Right hindlimb (tissue), 1 donor: ENCODE data around the gene PCK2.

Experiments
- DNase-seq: peaks from one replicate; pipeline ENCODE4 v3.0.0-alpha.2; 2018

PCK2 gene

GRCh38 chr14:24077086-24077485 lies 17.0 kb upstream of the PCK2 start:
- no peak for DNase-seq

- no peak for DNase-seq
Measured at GRCh38 chr14:24078146-24078545, 16.0 kb upstream of the PCK2 start.

- no peak for DNase-seq
Measured at GRCh38 chr14:24079491-24080141, 14.5 kb upstream of the PCK2 start.

- DNase-seq: no peak
Measured at GRCh38 chr14:24080142-24080530, 14.0 kb upstream of the PCK2 start.

- peak; percentile 44 for DNase-seq
Measured at GRCh38 chr14:24080888-24081738, 13.0 kb upstream of the PCK2 start.

- no peak for DNase-seq
Measured at GRCh38 chr14:24081739-24082211, 12.3 kb upstream of the PCK2 start.

- no peak for DNase-seq
Measured at GRCh38 chr14:24082411-24083080, 11.6 kb upstream of the PCK2 start.

- no peak for DNase-seq
Measured at GRCh38 chr14:24083462-24083861, 10.6 kb upstream of the PCK2 start.

GRCh38 chr14:24084440-24084839 lies 9.7 kb upstream of the PCK2 start:
- DNase-seq: no peak

- no peak for DNase-seq
Measured at GRCh38 chr14:24085215-24085614, 8.9 kb upstream of the PCK2 start.

- no peak for DNase-seq
Measured at GRCh38 chr14:24086193-24086955, 7.7 kb upstream of the PCK2 start.

GRCh38 chr14:24087004-24087403 lies 7.1 kb upstream of the PCK2 start:
- DNase-seq: no peak

- no peak for DNase-seq
Measured at GRCh38 chr14:24088095-24088494, 6.0 kb upstream of the PCK2 start.

GRCh38 chr14:24089890-24090289 lies 4.2 kb upstream of the PCK2 start:
- DNase-seq: no peak

- no peak for DNase-seq
Measured at GRCh38 chr14:24092110-24092504, 2.0 kb upstream of the PCK2 start.

- peak; percentile 38 for DNase-seq
Measured at GRCh38 chr14:24092505-24093206, 1.5 kb upstream of the PCK2 start.

- no peak for DNase-seq
Measured at GRCh38 chr14:24093207-24093900, 757 bp upstream of the PCK2 start.

GRCh38 chr14:24094841-24095270 lies 745 bp downstream of the PCK2 start:
- DNase-seq: no peak

GRCh38 chr14:24095271-24096068 lies 1.4 kb downstream of the PCK2 start:
- no peak for DNase-seq

- no peak for DNase-seq
Measured at GRCh38 chr14:24096545-24097181, 2.6 kb downstream of the PCK2 start.
